Measurements from ENCODE around the gene DEUP1.
A peak's percentile ranks its signal among the peaks of the same experiment; 100 is the strongest.

The DEUP1 gene

GRCh38 chr11:93322207-93322606 is 8.3 kb upstream of the DEUP1 start:
- no peak for TF ChIP-seq CTCF (IDR thresholded peaks at IDR 0.05; ENCODE audit: control insufficient read depth, insufficient read depth, low read depth, low read length, missing control alignments)
- DNase-seq (ENCODE audit: low read depth) = no peak
- H3K4me3 ChIP-seq (ENCODE audit: control insufficient read depth, low read depth, low read length) = no peak overlapping the region

GRCh38 chr11:93323747-93324146 is 6.8 kb upstream of the DEUP1 start:
- TF ChIP-seq CTCF (IDR thresholded peaks at IDR 0.05; ENCODE audit: control insufficient read depth, insufficient read depth, low read depth, low read length, missing control alignments) = no peak
- no peak for DNase-seq (ENCODE audit: low read depth)
- no peak overlapping the region for H3K4me3 ChIP-seq (ENCODE audit: control insufficient read depth, low read depth, low read length)

- no peak for DNase-seq (ENCODE audit: low read depth)
- H3K4me3 ChIP-seq (ENCODE audit: control insufficient read depth, low read depth, low read length) = no peak overlapping the region
- no peak for TF ChIP-seq CTCF (IDR thresholded peaks at IDR 0.05; ENCODE audit: control insufficient read depth, insufficient read depth, low read depth, low read length, missing control alignments)
Observed at GRCh38 chr11:93324500-93324899, 6.0 kb upstream of the DEUP1 start.

GRCh38 chr11:93326681-93327080 is 3.9 kb upstream of the DEUP1 start:
- no peak for DNase-seq (ENCODE audit: low read depth)
- no peak overlapping the region for H3K4me3 ChIP-seq (ENCODE audit: control insufficient read depth, low read depth, low read length)
- no peak for TF ChIP-seq CTCF (IDR thresholded peaks at IDR 0.05; ENCODE audit: control insufficient read depth, insufficient read depth, low read depth, low read length, missing control alignments)

GRCh38 chr11:93329936-93330445 is 551 bp upstream of the DEUP1 start:
- peak overlapping the region; percentile 17 for H3K4me3 ChIP-seq (ENCODE audit: control insufficient read depth, low read depth, low read length)
- no peak for DNase-seq (ENCODE audit: low read depth)
- TF ChIP-seq CTCF (IDR thresholded peaks at IDR 0.05; ENCODE audit: control insufficient read depth, insufficient read depth, low read depth, low read length, missing control alignments) = no peak

- H3K4me3 ChIP-seq (ENCODE audit: control insufficient read depth, low read depth, low read length) = no peak overlapping the region
- no peak for TF ChIP-seq CTCF (IDR thresholded peaks at IDR 0.05; ENCODE audit: control insufficient read depth, insufficient read depth, low read depth, low read length, missing control alignments)
- DNase-seq (ENCODE audit: low read depth) = no peak
Observed at GRCh38 chr11:93340223-93340622, 9.7 kb downstream of the DEUP1 start.

- no peak for DNase-seq (ENCODE audit: low read depth)
- TF ChIP-seq CTCF (IDR thresholded peaks at IDR 0.05; ENCODE audit: control insufficient read depth, insufficient read depth, low read depth, low read length, missing control alignments) = no peak
- H3K4me3 ChIP-seq (ENCODE audit: control insufficient read depth, low read depth, low read length) = no peak overlapping the region
Observed at GRCh38 chr11:93344855-93345333, 14.4 kb downstream of the DEUP1 start.

Data from AG09309 (cell line).